Fibroblast of lung (primary cell): ENCODE results near the gene RRAD.

ENCODE experiments used
- EZH2 ChIP-seq: IDR thresholded peaks from 2 replicates; pipeline ENCODE4 v1.5.1; 2012; ENCODE audit warnings: low read length, control low read depth, mild to moderate bottlenecking; ENCODE audit errors: missing control alignments
- TF ChIP-seq, protein P1 (sequence below), 2 donors: IDR thresholded peaks in 1 of 2; conservative IDR thresholded peaks in 1 of 2; 1 replicate in 1 of 2; 2 replicates in 1 of 2; pipeline ENCODE4 v1.5.1; 2011 to 2012; ENCODE audit warnings: low read length in 2 of 2, control low read depth in 1 of 2, inconsistent platforms in 1 of 2, low read depth in 1 of 2, mild to moderate bottlenecking in 1 of 2

DNA sequence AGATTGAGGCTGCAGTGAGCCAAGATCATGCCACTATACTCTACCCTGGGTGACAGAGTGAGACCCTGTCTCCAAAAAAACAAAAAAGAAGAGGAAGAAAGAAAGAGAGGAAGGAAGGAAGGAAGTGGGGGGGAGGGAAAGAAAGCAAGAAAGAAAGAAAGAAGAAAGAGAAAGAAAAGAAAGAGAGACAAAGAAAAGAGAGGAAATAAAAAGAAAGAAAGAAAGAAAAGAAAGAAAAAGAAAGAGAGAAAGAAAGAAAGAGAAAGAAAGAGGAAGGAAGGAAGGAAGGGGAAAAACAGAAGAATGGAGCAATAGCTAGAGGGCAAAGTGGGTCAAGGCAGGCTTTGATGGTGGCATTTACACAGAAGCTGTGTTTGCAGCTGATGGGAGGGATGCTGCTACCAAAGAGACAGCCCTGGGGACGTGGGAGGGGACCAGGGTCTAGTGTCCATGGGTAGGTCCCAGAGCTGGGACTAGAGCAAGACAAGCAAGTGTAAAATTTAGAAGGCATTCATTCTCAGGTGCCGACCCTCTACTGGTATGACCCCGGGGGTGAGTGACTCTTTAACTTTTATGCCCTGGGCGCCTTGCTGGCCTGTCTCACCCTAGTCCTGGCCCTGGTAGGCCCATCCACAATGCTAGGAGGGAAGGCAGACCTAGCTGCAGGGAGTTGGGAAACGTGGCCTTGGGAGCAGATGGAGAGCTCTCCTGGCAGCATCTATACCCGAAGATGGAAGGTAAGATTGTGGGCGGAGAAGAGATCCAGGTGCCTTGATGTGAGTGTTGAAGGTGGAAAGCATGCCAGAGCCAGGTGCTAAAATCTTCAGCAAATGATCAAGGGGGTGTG, 33.7 kb upstream of the RRAD start:
- TF ChIP-seq, protein P1, sequence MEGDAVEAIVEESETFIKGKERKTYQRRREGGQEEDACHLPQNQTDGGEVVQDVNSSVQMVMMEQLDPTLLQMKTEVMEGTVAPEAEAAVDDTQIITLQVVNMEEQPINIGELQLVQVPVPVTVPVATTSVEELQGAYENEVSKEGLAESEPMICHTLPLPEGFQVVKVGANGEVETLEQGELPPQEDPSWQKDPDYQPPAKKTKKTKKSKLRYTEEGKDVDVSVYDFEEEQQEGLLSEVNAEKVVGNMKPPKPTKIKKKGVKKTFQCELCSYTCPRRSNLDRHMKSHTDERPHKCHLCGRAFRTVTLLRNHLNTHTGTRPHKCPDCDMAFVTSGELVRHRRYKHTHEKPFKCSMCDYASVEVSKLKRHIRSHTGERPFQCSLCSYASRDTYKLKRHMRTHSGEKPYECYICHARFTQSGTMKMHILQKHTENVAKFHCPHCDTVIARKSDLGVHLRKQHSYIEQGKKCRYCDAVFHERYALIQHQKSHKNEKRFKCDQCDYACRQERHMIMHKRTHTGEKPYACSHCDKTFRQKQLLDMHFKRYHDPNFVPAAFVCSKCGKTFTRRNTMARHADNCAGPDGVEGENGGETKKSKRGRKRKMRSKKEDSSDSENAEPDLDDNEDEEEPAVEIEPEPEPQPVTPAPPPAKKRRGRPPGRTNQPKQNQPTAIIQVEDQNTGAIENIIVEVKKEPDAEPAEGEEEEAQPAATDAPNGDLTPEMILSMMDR (conservative IDR thresholded peaks at IDR 0.05 in 1 of 2, IDR thresholded peaks at IDR 0.05 in 1 of 2; ENCODE audit: low read depth in 1 of 2, low read length in 2 of 2), result no peak
- TF ChIP-seq EZH2, result no peak
